Smooth muscle cell (in vitro differentiated cells): ENCODE results near the gene LRIG1. TPM values are rescaled to one million over a fixed set of nuclear protein-coding genes. Genes with fewer than 3 reads are reported as not detected.

ENCODE experiments used
- DNase-seq: peaks from one replicate; lab custom pipeline; 2025; ENCODE audit not compliant: unreplicated experiment; lab: John Stamatoyannopoulos, UW
- H2AFZ ChIP-seq: fragments of 200-600 bp; sonication (generic); 2 replicates; pipeline ENCODE4 v1.6.0; 2016; ENCODE audit warnings: antibody characterized with exemption, low read depth, mild to moderate bottlenecking
- H3F3A ChIP-seq: fragments of 200-600 bp; sonication (generic); 2 replicates; pipeline ENCODE4 v1.6.0; 2017; ENCODE audit warnings: antibody characterized with exemption, low read depth
- H3K27ac ChIP-seq: fragments of 200-600 bp; sonication (generic); 2 replicates; pipeline ENCODE4 v1.5.1; 2016; ENCODE audit warnings: low read depth, mild to moderate bottlenecking
- H3K27me3 ChIP-seq: fragments of 200-600 bp; sonication (generic); 2 replicates; pipeline ENCODE4 v1.6.1; 2016; ENCODE audit warnings: low read depth, mild to moderate bottlenecking
- H3K36me3 ChIP-seq: fragments of 200-600 bp; sonication (generic); 2 replicates; pipeline ENCODE4 v1.5.1; 2016; ENCODE audit warnings: low read depth
- H3K4me1 ChIP-seq: fragments of 200-600 bp; sonication (generic); 2 replicates; pipeline ENCODE4 v1.5.1; 2016; ENCODE audit warnings: low read depth
- H3K4me2 ChIP-seq: fragments of 200-600 bp; sonication (generic); 2 replicates; pipeline ENCODE4 v1.6.0; 2016; ENCODE audit warnings: mild to moderate bottlenecking
- H3K4me3 ChIP-seq: fragments of 200-600 bp; sonication (generic); 2 replicates; pipeline ENCODE4 v1.5.1; 2016; ENCODE audit warnings: mild to moderate bottlenecking
- H3K79me2 ChIP-seq: fragments of 200-600 bp; sonication (generic); 2 replicates; pipeline ENCODE4 v1.6.0; 2016; ENCODE audit warnings: low read depth, mild to moderate bottlenecking
- H3K9ac ChIP-seq: fragments of 200-600 bp; sonication (generic); 2 replicates; pipeline ENCODE4 v1.6.0; 2016; ENCODE audit warnings: low read depth
- H3K9me3 ChIP-seq: fragments of 200-600 bp; sonication (generic); replicated peaks from 2 replicates; pipeline ENCODE4 v1.5.1; 2016; ENCODE audit warnings: low read depth
- H4K20me1 ChIP-seq: fragments of 200-600 bp; sonication (generic); 2 replicates; pipeline ENCODE4 v1.6.0; 2016; ENCODE audit warnings: low read depth
- CTCF ChIP-seq: fragments of 200-600 bp; sonication (generic); IDR thresholded peaks from 2 replicates; pipeline ENCODE4 v1.5.1; 2017; ENCODE audit warnings: borderline replicate concordance, mild to moderate bottlenecking, antibody characterized with exemption; ENCODE audit not compliant: insufficient read depth, poor library complexity, severe bottlenecking
- WGBS: methylation state at CpG from one replicate; pipeline ENCODE4 v1.1.7; 2016; ENCODE audit warnings: low lambda C conversion rate; 5-methylcytosine and 5-hydroxymethylcytosine counted together
- polyA plus RNA-seq: library from polyadenylated mRNA; unstranded; fragments of >200 nt; fragmentation: Nextera tagmentation; extraction: Ambion mirVana; gene quantifications from 2 replicates; pipeline ENCODE4 v1.2.1, GENCODE V29; 2016
- total RNA-seq: library from RNA; depleted of rRNA; stranded (reverse); fragments of >200 nt; gene quantifications from 2 replicates; pipeline ENCODE4 v1.2.3, GENCODE V29; 2014

Gene LRIG1
- total and polyA plus RNA-seq, 2 experiments from 2014 or later, result 26.5 to 31.3 TPM

- Histone ChIP-seq H3K4me1 (peaks cover 68% of the 10 kb centered on the region), H4K20me1 (peaks cover 77% of the 10 kb centered on the region), H3F3A (no peaks in the 10 kb centered on the region), H2AFZ (no peak overlapping the region), H3K27me3 (peaks cover 6% of the 10 kb centered on the region), H3K4me3 (no peak overlapping the region), H3K4me2 (no peak overlapping the region), H3K79me2 (peaks cover 74% of the 10 kb centered on the region), H3K9ac (no peak overlapping the region), H3K27ac (no peak overlapping the region), H3K36me3 (no peaks in the 10 kb centered on the region), H3K9me3 (no peaks in the 10 kb centered on the region)
- no peak for DNase-seq
- no peak for TF ChIP-seq CTCF
Observed at GRCh38 chr3:66496746-66497145, 4.1 kb downstream of the LRIG1 start.

- Histone ChIP-seq H3F3A (no peaks in the 10 kb centered on the region), H3K27ac (no peak overlapping the region), H3K36me3 (no peaks in the 10 kb centered on the region), H3K9me3 (no peaks in the 10 kb centered on the region), H4K20me1 (peaks cover 81% of the 10 kb centered on the region), H3K4me2 (no peak overlapping the region), H3K4me1 (peaks cover 68% of the 10 kb centered on the region), H3K27me3 (peaks cover 4% of the 10 kb centered on the region), H3K79me2 (peaks cover 78% of the 10 kb centered on the region), H2AFZ (no peak overlapping the region), H3K9ac (no peak overlapping the region), H3K4me3 (no peak overlapping the region)
- no peak for TF ChIP-seq CTCF
- WGBS, result 92% methylated on average over 3 of the region's 3 CpGs
- no peak for DNase-seq
Observed at GRCh38 chr3:66496301-66496700, 4.5 kb downstream of the LRIG1 start.

- peaks cover 85% of the 10 kb centered on the region for H3K79me2 ChIP-seq
Observed at GRCh38 chr3:66495668-66496045, 5.2 kb downstream of the LRIG1 start.

More at GRCh38 chr3:66495668-66496045, 5.2 kb downstream of the LRIG1 start:
- DNase-seq, result no peak
- no peak for TF ChIP-seq CTCF
- peaks cover 86% of the 10 kb centered on the region for H4K20me1 ChIP-seq
- WGBS, result 66% methylated on average over 3 of the region's 3 CpGs
- H3K4me3 ChIP-seq, result no peak overlapping the region
- no peak overlapping the region for H3K4me2 ChIP-seq
- H2AFZ ChIP-seq, result no peak overlapping the region
- H3K9me3 ChIP-seq, result no peaks in the 10 kb centered on the region
- no peaks in the 10 kb centered on the region for H3F3A ChIP-seq
- no peak overlapping the region for H3K27ac ChIP-seq
- no peaks in the 10 kb centered on the region for H3K36me3 ChIP-seq
- H3K27me3 ChIP-seq, result peaks cover 4% of the 10 kb centered on the region
- no peak overlapping the region for H3K9ac ChIP-seq
- H3K4me1 ChIP-seq, result peaks cover 74% of the 10 kb centered on the region
